Endothelial cell of hepatic sinusoid (primary cell): Measurements from ENCODE around the gene NCOA3.

ENCODE experiments used
- in situ Hi-C: cut with HindIII; loops from 2 replicates; pipeline ENCODE4 v1.10.0; 2017; ENCODE audit warnings: low sequenced_read_pairs

NCOA3 gene

GRCh38 chr20:47622118-47622665 lies 120.5 kb downstream of the NCOA3 start:
- in situ Hi-C loops = loop anchor here (25.0 kb wide), 1 partner anchor 360 kb away; no protein-coding TSS in a partner anchor

DNA sequence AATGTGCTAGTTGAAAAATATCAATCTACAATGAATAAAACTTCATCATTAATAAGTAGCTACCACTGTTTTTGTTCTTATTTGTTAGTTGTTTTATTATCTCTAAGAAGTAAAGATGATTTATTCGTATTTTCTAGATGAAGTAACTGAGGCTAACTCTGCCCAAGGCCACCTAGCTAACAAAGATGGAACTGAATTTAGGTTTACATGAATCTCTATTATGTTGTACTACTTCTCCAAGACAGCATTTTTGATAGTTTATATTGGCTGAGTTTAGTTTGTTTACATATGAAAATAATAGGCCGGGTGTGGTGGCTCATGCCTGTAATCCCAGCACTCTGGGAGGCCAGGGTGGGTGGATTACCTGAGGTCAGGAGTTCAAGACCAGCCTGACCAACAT lies 121.5 kb downstream of the NCOA3 start:
- in situ Hi-C loops = loop anchor here (25.0 kb wide), 1 partner anchor 361 kb away; no protein-coding TSS in a partner anchor

- in situ Hi-C loops = no loop called here
These were observed 125.9 kb downstream of the NCOA3 start for GRCh38 chr20:47627540-47627939.

GRCh38 chr20:47629907-47630306 lies 128.2 kb downstream of the NCOA3 start:
- in situ Hi-C loops = no loop called here

DNA sequence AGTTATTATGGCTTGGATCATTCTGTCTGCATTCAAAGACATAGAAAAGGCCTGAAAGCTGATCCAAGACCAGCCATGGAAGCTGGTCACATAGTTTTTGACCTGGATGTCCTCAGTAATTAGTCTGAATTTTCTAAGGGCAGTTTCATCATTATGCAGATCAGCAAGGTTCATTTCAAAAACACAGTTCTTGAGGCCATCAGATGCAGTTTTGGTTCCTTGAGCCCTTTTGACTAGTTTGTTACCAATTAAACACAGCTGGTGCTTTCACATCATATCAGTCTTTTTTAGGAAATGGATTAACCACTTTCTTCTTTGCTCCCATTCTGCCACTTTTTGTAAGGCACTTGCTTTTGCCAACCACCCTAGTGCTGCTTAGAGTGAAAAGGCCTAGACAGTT lies 129.4 kb downstream of the NCOA3 start:
- in situ Hi-C loops = no loop called here

DNA sequence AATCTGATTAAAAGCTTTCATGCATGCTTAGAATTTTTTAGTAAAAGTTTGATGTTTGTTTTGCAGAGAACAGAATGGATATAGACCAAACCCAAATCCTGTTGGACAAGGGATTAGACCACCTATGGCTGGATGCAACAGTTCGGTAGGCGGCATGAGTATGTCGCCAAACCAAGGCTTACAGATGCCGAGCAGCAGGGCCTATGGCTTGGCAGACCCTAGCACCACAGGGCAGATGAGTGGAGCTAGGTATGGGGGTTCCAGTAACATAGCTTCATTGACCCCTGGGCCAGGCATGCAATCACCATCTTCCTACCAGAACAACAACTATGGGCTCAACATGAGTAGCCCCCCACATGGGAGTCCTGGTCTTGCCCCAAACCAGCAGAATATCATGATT lies 133.6 kb downstream of the NCOA3 start:
- in situ Hi-C loops = no loop called here

DNA sequence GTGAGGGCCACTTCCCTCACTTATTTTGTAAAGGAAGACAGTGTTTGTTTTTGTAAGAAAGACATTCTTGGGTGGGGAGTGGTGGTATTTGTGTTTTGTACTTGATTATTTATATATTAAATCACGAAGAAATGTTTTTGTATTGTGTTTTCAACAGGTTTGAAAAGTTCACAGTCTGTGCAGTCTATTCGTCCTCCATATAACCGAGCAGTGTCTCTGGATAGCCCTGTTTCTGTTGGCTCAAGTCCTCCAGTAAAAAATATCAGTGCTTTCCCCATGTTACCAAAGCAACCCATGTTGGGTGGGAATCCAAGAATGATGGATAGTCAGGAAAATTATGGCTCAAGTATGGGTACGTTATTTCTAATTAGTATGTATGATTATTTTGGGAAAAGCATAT lies 137.2 kb downstream of the NCOA3 start:
- in situ Hi-C loops = no loop called here

GRCh38 chr20:47642118-47642517 lies 140.4 kb downstream of the NCOA3 start:
- in situ Hi-C loops = no loop called here

DNA sequence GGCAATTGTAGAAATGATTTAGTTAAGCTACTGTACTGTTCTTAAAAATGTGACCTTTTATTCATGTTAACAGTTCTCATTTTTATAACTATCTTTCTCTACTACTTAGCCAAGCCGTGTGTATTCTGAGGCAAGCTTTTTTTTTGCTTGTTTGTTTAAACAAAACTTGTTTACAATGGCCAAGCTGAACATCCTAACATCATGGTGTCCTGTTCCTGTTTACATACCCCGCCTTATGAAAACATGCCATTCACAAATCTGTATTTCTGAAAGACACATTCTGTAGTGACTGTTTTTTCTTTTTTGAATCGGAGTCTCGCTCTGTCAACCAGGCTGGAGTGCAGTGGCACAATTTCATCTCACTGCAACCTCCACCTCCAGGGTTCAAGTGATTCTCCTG lies 140.9 kb downstream of the NCOA3 start:
- in situ Hi-C loops = no loop called here

DNA sequence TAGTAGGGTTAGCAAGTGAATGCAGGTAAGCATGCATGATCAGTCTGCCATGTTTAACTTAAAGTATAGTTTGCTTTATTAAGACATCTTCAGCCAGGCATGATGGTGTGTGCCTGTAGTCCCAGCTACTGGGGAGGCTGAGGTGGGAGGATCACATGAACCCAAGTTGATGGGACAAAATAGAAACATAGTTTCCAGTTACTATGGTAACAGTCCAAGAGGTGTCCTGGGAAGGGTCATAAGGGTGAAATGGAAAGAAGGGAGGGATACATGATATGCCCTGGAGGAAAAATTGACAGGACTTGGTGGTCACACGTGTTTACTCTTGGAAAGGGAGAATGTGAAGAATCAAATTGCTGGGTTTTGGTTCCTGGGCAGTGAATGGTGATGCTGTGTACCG lies 143.9 kb downstream of the NCOA3 start:
- in situ Hi-C loops = no loop called here

DNA sequence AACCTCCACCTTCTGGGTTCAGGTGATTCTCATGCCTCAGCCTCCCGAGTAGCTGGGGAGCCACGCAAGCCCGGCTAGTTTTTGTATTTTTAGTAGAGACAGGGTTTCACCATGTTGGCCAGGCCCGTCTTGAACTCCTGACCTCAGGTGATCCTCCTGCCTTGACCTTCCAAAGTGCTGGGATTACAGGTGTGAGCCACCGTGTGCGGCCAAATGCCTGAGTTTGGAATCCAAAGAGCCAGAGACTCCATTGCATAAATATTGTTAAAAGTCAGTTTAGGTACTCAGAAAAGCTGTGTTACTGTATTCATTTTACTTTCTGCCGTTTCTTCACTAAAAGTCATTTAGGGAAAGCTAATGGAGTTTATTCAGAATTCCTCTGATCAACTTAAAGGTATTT lies 146.3 kb downstream of the NCOA3 start:
- in situ Hi-C loops = no loop called here

- in situ Hi-C loops = no loop called here
These were observed 147.3 kb downstream of the NCOA3 start for GRCh38 chr20:47648943-47649342.

GRCh38 chr20:47652301-47652700 lies 150.6 kb downstream of the NCOA3 start:
- in situ Hi-C loops = no loop called here

DNA sequence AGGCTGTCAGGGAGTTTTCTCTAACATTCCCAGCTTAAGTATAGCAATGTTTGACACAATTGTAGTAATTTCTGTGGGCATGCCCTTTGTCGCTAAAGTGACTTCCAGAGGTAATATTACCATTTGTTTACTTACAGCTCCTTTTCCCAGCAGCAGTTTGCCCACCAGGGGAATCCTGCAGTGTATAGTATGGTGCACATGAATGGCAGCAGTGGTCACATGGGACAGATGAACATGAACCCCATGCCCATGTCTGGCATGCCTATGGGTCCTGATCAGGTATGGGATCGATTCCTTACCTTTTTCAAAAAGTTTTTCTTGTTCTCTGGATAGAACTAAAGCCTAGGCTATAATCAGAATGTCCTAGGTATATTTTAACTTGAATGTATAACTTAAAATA lies 151.1 kb downstream of the NCOA3 start:
- in situ Hi-C loops = no loop called here

- in situ Hi-C loops = no loop called here
These were observed 152.2 kb downstream of the NCOA3 start for GRCh38 chr20:47653869-47654268.

DNA sequence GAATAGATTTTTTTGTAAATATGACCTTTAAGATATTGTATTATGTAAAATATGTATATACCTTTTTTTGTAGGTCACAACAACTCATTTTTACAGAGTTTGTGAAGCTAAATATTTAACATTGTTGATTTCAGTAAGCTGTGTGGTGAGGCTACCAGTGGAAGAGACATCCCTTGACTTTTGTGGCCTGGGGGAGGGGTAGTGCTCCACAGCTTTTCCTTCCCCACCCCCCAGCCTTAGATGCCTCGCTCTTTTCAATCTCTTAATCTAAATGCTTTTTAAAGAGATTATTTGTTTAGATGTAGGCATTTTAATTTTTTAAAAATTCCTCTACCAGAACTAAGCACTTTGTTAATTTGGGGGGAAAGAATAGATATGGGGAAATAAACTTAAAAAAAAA lies 152.7 kb downstream of the NCOA3 start:
- in situ Hi-C loops = no loop called here

DNA sequence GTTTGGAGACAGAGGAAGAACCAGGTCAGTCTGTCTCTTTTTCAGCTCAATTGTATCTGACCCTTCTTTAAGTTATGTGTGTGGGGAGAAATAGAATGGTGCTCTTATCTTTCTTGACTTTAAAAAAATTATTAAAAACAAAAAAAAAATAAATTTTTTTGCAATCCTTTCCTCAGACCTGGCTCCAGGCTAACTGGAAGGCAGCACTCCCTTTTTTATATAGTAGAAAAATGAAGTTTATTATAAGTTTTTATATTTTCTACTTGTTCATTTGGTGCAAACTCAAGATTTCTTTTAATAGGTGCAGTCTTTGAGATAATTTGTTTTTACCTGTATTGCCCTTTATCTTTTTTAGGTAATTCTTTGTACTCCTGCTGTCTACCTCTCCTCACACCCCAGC lies 153.9 kb downstream of the NCOA3 start:
- in situ Hi-C loops = no loop called here

GRCh38 chr20:47656318-47656717 lies 154.6 kb downstream of the NCOA3 start:
- in situ Hi-C loops = no loop called here

- in situ Hi-C loops = loop anchor here (5.0 kb wide), 1 partner anchor 42 kb away; no protein-coding TSS in a partner anchor
These were observed 158.4 kb downstream of the NCOA3 start for GRCh38 chr20:47659904-47660601.

DNA sequence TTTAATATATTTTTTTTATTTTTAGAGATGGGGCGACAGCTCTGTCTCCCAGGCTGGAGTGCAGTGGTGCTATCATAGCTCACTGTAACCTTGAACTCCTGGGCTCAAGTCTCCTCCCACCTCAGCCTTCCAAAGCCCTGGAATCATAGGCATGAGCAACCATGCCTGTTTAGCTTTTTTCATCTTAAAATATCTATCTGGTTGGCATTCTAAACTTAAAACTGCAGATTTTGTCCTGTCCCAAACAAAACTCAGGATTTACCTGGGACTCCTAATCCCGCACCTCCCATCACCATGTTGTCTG lies 158.9 kb downstream of the NCOA3 start:
- in situ Hi-C loops = loop anchor here (5.0 kb wide), 1 partner anchor 42 kb away; no protein-coding TSS in a partner anchor

GRCh38 chr20:47660983-47661700 lies 159.5 kb downstream of the NCOA3 start:
- in situ Hi-C loops = loop anchor here (5.0 kb wide), 1 partner anchor 41 kb away; no protein-coding TSS in a partner anchor

- in situ Hi-C loops = loop anchor here (5.0 kb wide), 1 partner anchor 41 kb away; no protein-coding TSS in a partner anchor
These were observed 160.0 kb downstream of the NCOA3 start for GRCh38 chr20:47661714-47662113.
